Left kidney (tissue), 2 donors: ENCODE data around the gene TMEM247. TPM values are rescaled to one million over a fixed set of nuclear protein-coding genes. Genes with fewer than 3 reads are reported as not detected.
"Not testable (repeated sequence)": the region's sequence is repeated elsewhere in the genome, so short reads cannot be mapped to it uniquely, and the experiment has no call there.

ENCODE experiments used
- DNase-seq: peaks from one replicate; pipeline ENCODE4 v3.0.0-alpha.2; 2013
- polyA plus RNA-seq: library from polyadenylated mRNA; unstranded; fragments of 120-200 nt; gene quantifications from one replicate; pipeline ENCODE4 v1.2.1, GENCODE V29; 2013; ENCODE audit not compliant: insufficient read length

TMEM247 gene
- polyA plus RNA-seq, 1 donor: not detected

GRCh38 chr2:46512185-46512584, 32.8 kb downstream of the TMEM247 start:
- DNase-seq: no peak

- no peak for DNase-seq
These were observed 35.4 kb downstream of the TMEM247 start for GRCh38 chr2:46514738-46515137.

GRCh38 chr2:46517485-46517884, 38.1 kb downstream of the TMEM247 start:
- DNase-seq: no peak

DNA sequence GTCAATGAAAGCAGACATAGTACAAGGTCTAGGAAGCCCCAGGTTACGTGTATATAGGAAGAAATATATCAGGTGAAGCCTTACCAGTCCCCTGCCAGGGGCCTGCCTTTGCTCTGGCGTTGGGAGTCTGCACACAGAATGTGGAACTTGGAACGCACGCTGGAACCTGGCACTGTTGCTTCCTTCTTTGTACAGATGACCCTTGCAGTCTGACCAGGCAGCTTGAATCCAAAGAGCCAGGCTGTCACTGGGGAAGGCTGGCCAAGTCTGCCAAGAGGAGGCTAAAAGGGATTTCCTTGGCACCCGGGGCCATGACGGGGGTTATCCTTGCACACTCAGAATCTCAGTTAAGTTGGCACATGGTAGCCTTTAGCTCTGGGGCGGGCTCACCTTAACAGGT, 39.5 kb downstream of the TMEM247 start:
- DNase-seq: no peak

GRCh38 chr2:46519265-46519664, 39.9 kb downstream of the TMEM247 start:
- no peak for DNase-seq

DNA sequence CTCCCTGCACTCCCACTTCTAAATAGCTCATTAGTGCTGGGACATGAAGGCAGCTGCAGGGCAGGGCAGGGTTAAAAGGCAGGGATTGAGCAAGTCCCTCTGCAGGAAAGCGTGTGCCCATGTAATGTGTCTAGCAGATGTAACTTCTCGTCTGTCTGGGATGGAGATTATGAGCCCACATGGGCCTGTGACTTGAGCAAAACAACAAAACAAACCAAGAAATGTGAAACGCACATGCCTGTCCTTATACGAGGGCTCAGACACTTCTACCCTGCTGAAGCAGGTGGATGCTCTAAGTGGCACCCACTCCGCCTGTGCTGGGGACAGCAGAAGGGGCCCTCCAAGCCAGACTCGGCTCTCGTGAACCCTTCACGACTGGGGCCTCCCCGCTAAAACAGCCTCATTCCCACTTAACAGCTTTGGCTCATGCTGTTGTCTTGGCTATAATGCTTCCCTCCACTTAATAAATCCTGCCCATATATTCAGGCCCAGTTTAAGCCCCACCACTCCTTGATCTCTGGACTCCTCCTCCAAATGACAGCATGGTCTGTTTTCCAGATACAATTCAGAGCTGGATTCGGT, 40.9 kb downstream of the TMEM247 start:
- DNase-seq: no peak

GRCh38 chr2:46521215-46521683, 41.9 kb downstream of the TMEM247 start:
- DNase-seq: no peak

DNA sequence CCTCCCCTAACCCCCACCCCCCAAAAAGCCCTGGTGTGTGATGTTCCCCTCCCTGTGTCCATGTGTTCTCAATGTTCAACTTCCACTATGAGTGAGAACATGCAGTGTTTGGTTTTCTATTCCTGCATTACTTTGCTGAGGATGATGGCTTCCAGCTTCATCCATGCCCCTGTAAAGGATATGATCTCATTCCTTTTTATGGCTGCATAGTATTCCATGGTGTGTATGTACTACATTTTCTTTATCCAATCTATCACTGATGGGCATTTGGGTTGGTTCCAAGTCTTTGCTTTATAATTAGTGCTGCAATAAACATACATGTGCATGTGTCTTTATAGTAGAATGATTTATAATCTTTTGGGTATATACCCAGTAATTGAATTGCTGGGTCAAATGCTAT, 43.0 kb downstream of the TMEM247 start:
- not testable (repeated sequence) for DNase-seq

DNA sequence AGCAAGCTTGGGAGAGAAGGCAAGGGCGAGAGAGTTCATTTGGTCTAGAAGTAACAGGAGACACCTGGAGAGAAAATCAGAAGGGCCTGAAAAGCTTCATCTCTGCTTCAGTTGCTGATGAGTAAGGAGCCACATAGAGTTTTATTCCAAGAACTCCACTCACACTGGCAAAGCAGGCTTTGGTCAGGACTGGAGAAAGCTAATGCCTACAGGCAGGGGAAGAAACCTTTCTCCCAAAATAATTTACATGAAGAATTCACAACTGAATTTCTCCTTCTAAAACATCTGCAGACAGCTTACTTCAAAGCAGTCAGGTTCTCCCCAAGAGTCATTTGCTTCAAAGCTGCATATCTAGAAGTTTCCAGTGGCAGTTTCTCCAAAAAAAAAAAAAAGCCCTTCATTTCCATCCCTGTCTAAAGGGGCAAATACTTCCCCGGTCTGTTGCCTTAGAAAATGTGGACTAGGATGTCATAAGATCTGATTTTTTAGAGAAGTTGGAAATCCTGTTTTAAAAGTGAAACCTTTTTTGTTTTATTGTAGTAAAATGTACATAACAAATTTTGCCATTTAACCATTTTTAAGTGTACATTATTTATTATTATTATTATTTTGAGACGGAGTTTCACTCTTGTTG, 46.3 kb downstream of the TMEM247 start:
- DNase-seq: no peak

DNA sequence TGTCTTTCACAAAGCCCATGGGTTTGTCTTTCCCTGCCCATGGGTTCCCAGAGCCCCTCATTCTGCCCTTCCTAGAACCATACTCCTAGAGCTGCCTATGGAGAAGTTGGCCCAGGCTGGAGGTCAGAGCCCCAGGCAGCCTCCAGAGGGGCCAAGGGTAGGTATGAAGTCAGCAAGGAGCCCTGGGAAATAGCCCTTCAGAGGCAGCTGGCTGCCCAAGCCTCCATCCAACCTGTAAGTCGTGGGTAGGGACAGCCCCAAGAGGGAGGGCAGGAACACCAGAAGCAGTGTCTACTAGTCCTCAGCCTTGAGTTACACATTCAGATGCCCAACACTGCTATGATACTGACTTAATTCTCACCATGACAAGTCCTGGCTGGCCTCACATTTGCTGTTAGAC, 49.5 kb downstream of the TMEM247 start:
- DNase-seq: no peak

- no peak for DNase-seq
These were observed 51.3 kb downstream of the TMEM247 start for GRCh38 chr2:46530639-46531038.

DNA sequence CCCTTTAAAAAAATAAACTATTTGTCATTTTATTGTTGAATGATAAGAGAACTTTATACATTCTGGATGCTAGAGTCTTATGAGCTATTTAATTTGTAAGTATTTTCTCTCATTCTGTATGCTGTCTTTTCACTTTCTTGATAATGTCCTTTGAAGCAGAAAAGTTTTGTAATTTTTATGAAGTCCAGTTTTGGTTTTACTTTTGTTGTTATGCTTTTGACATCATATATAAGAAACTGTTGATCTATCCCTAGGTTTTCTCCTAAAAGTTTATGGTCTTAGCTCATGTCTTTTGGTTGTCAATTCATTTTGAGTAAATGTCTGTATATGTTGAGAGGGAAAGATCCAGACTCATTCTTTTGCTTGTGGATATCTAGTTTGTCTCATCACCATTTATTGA, 52.5 kb downstream of the TMEM247 start:
- DNase-seq: no peak

Other genes with a start within 250 kb of the TMEM247 start
- gene EPAS1, start 182.2 kb upstream of the TMEM247 start, polyA plus RNA-seq: 40.7 TPM
- 76.6 TPM for gene RHOQ, start 62.9 kb downstream of the TMEM247 start, polyA plus RNA-seq
- 5.0 TPM for gene ATP6V1E2, start 63.0 kb downstream of the TMEM247 start, polyA plus RNA-seq
- 52.3 TPM for gene PIGF, start 137.5 kb downstream of the TMEM247 start, polyA plus RNA-seq
- 24.7 TPM for gene CRIPT, start 137.7 kb downstream of the TMEM247 start, polyA plus RNA-seq
- 31.2 TPM for gene SOCS5, start 219.7 kb downstream of the TMEM247 start, polyA plus RNA-seq